ENCODE results near the gene MAP3K20.
"Not testable (repeated sequence)": the region's sequence is repeated elsewhere in the genome, so short reads cannot be mapped to it uniquely, and the experiment has no call there.

Gene MAP3K20

GRCh38 chr2:173286153-173286809 lies 210.6 kb downstream of the MAP3K20 start:
- DNase-seq, result no peak

- no peak for DNase-seq
Observed at GRCh38 chr2:173287594-173287993, 211.9 kb downstream of the MAP3K20 start.

GRCh38 chr2:173288561-173288960 lies 212.9 kb downstream of the MAP3K20 start:
- DNase-seq, result no peak

- no peak for DNase-seq
Observed at GRCh38 chr2:173290046-173290445, 214.4 kb downstream of the MAP3K20 start.

GRCh38 chr2:173290518-173290917 lies 214.9 kb downstream of the MAP3K20 start:
- no peak for DNase-seq

- no peak for DNase-seq
Observed at GRCh38 chr2:173291412-173291811, 215.8 kb downstream of the MAP3K20 start.

GRCh38 chr2:173296235-173296634 lies 220.6 kb downstream of the MAP3K20 start:
- no peak for DNase-seq

GRCh38 chr2:173298536-173299097 lies 223.0 kb downstream of the MAP3K20 start:
- no peak for DNase-seq

GRCh38 chr2:173299764-173300163 lies 224.1 kb downstream of the MAP3K20 start:
- DNase-seq, result no peak

GRCh38 chr2:173300458-173300857 lies 224.8 kb downstream of the MAP3K20 start:
- no peak for DNase-seq

- DNase-seq, result not testable (repeated sequence)
Observed at GRCh38 chr2:173301549-173301948, 225.9 kb downstream of the MAP3K20 start.

- DNase-seq, result no peak
Observed at GRCh38 chr2:173305303-173305702, 229.7 kb downstream of the MAP3K20 start.

- DNase-seq, result no peak
Observed at GRCh38 chr2:173307293-173307692, 231.6 kb downstream of the MAP3K20 start.

- DNase-seq, result not testable (repeated sequence)
Observed at GRCh38 chr2:173309370-173309769, 233.7 kb downstream of the MAP3K20 start.

- DNase-seq, result no peak
Observed at GRCh38 chr2:173311844-173312606, 236.4 kb downstream of the MAP3K20 start.
